SK-N-SH (cell line): ENCODE data around the gene HEPN1. TPM values are rescaled to one million over a fixed set of nuclear protein-coding genes. Genes with fewer than 3 reads are reported as not detected.

ENCODE experiments used
- CTCF ChIA-PET: fragments of 300-600, 350-600 bp; formaldehyde crosslinking; extraction: SDS; loops from one replicate; lab custom pipeline; 2021; lab: Yijun Ruan, JAX
- POLR2A ChIA-PET: fragments of 350-600 bp; sonication (Branson Sonifier 250); formaldehyde crosslinking; extraction: SDS; loops from one replicate; lab custom pipeline; 2020; ENCODE audit warnings: antibody characterized with exemption, inconsistent platforms; lab: Yijun Ruan, JAX
- DNase-seq: peaks from one replicate; pipeline ENCODE4 v3.0.0; 2012
- H2AFZ ChIP-seq: fragments of 200-600 bp; sonication (generic); 2 replicates; pipeline ENCODE4 v1.8.1; 2016; ENCODE audit warnings: antibody characterized with exemption, mild to moderate bottlenecking, low read depth
- H3F3A ChIP-seq: fragments of 200-600 bp; sonication (generic); replicated peaks from 2 replicates; pipeline ENCODE3; 2016; ENCODE audit warnings: antibody characterized with exemption, mild to moderate bottlenecking; ENCODE audit not compliant: insufficient read depth
- H3K27ac ChIP-seq, 2 experiments: fragments of 200-500 bp in 1 of 2; fragments of 200-600 bp in 1 of 2; sonication (Bioruptor generic) in 1 of 2; sonication (generic), shearing (Covaris generic) in 1 of 2; 2 replicates each; pipeline versions ENCODE4 v1.5.1 to v1.6.1; 2014 to 2016; ENCODE audit warnings: low read depth in 2 of 2, inconsistent platforms in 1 of 2, low read length in 1 of 2, mild to moderate bottlenecking in 1 of 2, mixed read lengths in 1 of 2
- H3K27me3 ChIP-seq: fragments of 200-600 bp; sonication (generic), shearing (Covaris generic); 2 replicates; pipeline ENCODE4 v1.6.1; 2016; ENCODE audit warnings: mixed run types; ENCODE audit not compliant: insufficient read depth
- H3K36me3 ChIP-seq, 2 experiments: fragments of 200-500 bp in 1 of 2; fragments of 200-600 bp in 1 of 2; sonication (Bioruptor generic) in 1 of 2; sonication (generic) in 1 of 2; replicated peaks in 1 of 2; 2 replicates each; pipeline versions ENCODE3 to v1.5.1; 2014 to 2016; ENCODE audit warnings: low read length in 1 of 2, mild to moderate bottlenecking in 1 of 2; ENCODE audit not compliant: insufficient read depth in 2 of 2, control insufficient read depth in 1 of 2
- H3K4me1 ChIP-seq, 2 experiments: fragments of 200-500 bp in 1 of 2; fragments of 200-600 bp in 1 of 2; sonication (Bioruptor generic) in 1 of 2; sonication (generic), shearing (Covaris generic) in 1 of 2; 2 replicates each; pipeline versions ENCODE4 v1.5.1 to v1.6.1; 2014 to 2016; ENCODE audit warnings: low read depth in 1 of 2, low read length in 1 of 2, mixed run types in 1 of 2; ENCODE audit not compliant: insufficient read depth in 2 of 2, control insufficient read depth in 1 of 2
- H3K4me2 ChIP-seq: fragments of 200-600 bp; sonication (generic), shearing (Covaris generic); 2 replicates; pipeline ENCODE4 v1.6.1; 2017; ENCODE audit warnings: mixed run types
- H3K4me3 ChIP-seq, 2 experiments: fragments of 200-500 bp in 1 of 2; fragments of 200-600 bp in 1 of 2; sonication (Bioruptor generic) in 1 of 2; sonication (generic), shearing (Covaris generic) in 1 of 2; 2 replicates each; pipeline versions ENCODE4 v1.5.1 to v1.8.1; 2014 to 2016; ENCODE audit warnings: low read depth in 2 of 2, inconsistent platforms in 1 of 2, low read length in 1 of 2, mild to moderate bottlenecking in 1 of 2, mixed read lengths in 1 of 2, moderate library complexity in 1 of 2
- H3K79me2 ChIP-seq: fragments of 200-600 bp; sonication (generic); 2 replicates; pipeline ENCODE4 v1.8.1; 2017; ENCODE audit warnings: mild to moderate bottlenecking; ENCODE audit not compliant: insufficient read depth
- H3K9ac ChIP-seq: fragments of 200-600 bp; sonication (generic); 2 replicates; pipeline ENCODE4 v1.6.1; 2017; ENCODE audit warnings: mixed run types
- H3K9me2 ChIP-seq: fragments of 200-600 bp; sonication (generic); 2 replicates; pipeline ENCODE4 v1.6.1; 2017; ENCODE audit warnings: mixed run types
- H3K9me3 ChIP-seq: fragments of 200-600 bp; sonication (generic); 2 replicates; pipeline ENCODE4 v1.6.1; 2017; ENCODE audit warnings: mixed run types, mild to moderate bottlenecking, moderate library complexity
- H4K20me1 ChIP-seq: fragments of 200-600 bp; sonication (generic); 2 replicates; pipeline ENCODE4 v1.6.1; 2017; ENCODE audit warnings: mild to moderate bottlenecking, mixed run types; ENCODE audit not compliant: insufficient read depth
- CHD2 ChIP-seq: fragments of 150-350 bp; IDR thresholded peaks from 2 replicates; pipeline ENCODE4 v1.6.1; 2018; ENCODE audit warnings: low read length; ENCODE audit not compliant: partially characterized antibody
- ELF1 ChIP-seq: IDR thresholded peaks from 2 replicates; pipeline ENCODE4 v1.4.0; 2012
- EZH2phosphoT487 ChIP-seq: fragments of 200-600 bp; sonication (generic); IDR thresholded peaks from 2 replicates; pipeline ENCODE4 v1.6.1; 2017; ENCODE audit warnings: low read depth, mixed run types, mild to moderate bottlenecking, antibody characterized with exemption, moderate library complexity, borderline replicate concordance
- FOSL2 ChIP-seq: IDR thresholded peaks from 2 replicates; pipeline ENCODE4 v1.4.0; 2012; ENCODE audit warnings: low read depth, mild to moderate bottlenecking, moderate library complexity, borderline replicate concordance
- GABPA ChIP-seq: IDR thresholded peaks from 2 replicates; pipeline ENCODE4 v1.4.0; 2012; ENCODE audit warnings: low read depth, mild to moderate bottlenecking
- GATA2 ChIP-seq: sonication (generic); formaldehyde crosslinking; IDR thresholded peaks from 2 replicates; pipeline ENCODE4 v1.5.0; 2020; ENCODE audit warnings: mild to moderate bottlenecking, missing genetic modification reagents
- IRF3 ChIP-seq: fragments of 150-350 bp; IDR thresholded peaks from 2 replicates; pipeline ENCODE4 v1.6.1; 2016; ENCODE audit warnings: mild to moderate bottlenecking, low read depth, low read length
- MEF2A ChIP-seq: IDR thresholded peaks from 2 replicates; pipeline ENCODE4 v1.4.0; 2012; ENCODE audit warnings: low read depth, borderline replicate concordance
- NFIC ChIP-seq: IDR thresholded peaks from 2 replicates; pipeline ENCODE4 v1.4.0; 2012; ENCODE audit warnings: borderline replicate concordance
- NRF1 ChIP-seq: IDR thresholded peaks from 2 replicates; pipeline ENCODE4 v1.6.1; 2012; ENCODE audit warnings: low read depth, mild to moderate bottlenecking, low read length
- RAD21 ChIP-seq: IDR thresholded peaks from 2 replicates; pipeline ENCODE4 v1.6.1; 2012; ENCODE audit warnings: mild to moderate bottlenecking, low read length
- REST ChIP-seq: IDR thresholded peaks from 2 replicates; pipeline ENCODE4 v1.6.1; 2012; ENCODE audit warnings: mild to moderate bottlenecking, low read depth, low read length, moderate library complexity
- SMC3 ChIP-seq: IDR thresholded peaks from 2 replicates; pipeline ENCODE4 v1.6.1; 2012; ENCODE audit warnings: low read depth, low read length, improper control_type of control experiment
- TAF1 ChIP-seq: IDR thresholded peaks from 2 replicates; pipeline ENCODE4 v1.6.1; 2012; ENCODE audit warnings: low read depth, mild to moderate bottlenecking, low read length, moderate library complexity, borderline replicate concordance
- TCF12 ChIP-seq: IDR thresholded peaks from 2 replicates; pipeline ENCODE4 v1.4.0; 2012
- TEAD4 ChIP-seq: IDR thresholded peaks from 2 replicates; pipeline ENCODE4 v1.4.0; 2012; ENCODE audit warnings: mild to moderate bottlenecking, borderline replicate concordance; ENCODE audit not compliant: insufficient read depth
- USF1 ChIP-seq: IDR thresholded peaks from 2 replicates; pipeline ENCODE4 v1.4.0; 2012; ENCODE audit warnings: low read depth, borderline replicate concordance
- USF2 ChIP-seq: fragments of 150-350 bp; IDR thresholded peaks from 2 replicates; pipeline ENCODE4 v1.6.1; 2017; ENCODE audit warnings: antibody characterized with exemption, low read length, low read depth, borderline replicate concordance
- WGBS: methylation state at CpG from one replicate; pipeline ENCODE4 v1.1.6; 2017; ENCODE audit warnings: low lambda C conversion rate; 5-methylcytosine and 5-hydroxymethylcytosine counted together
- polyA plus RNA-seq, 3 experiments: library from polyadenylated mRNA; depleted of rRNA; stranded (reverse); fragments of >200 nt; gene quantifications; 2 replicates each; pipeline ENCODE4 v1.2.3, GENCODE V29; 2012

The HEPN1 gene
- polyA plus RNA-seq, 1 of the 3 experiments (the other 2 are of a cell fraction), result not detected

- no peak overlapping the region for H3K4me3 ChIP-seq
- H3F3A ChIP-seq, result no peaks in the 10 kb centered on the region
- CTCF ChIA-PET, result no interaction called here
- no peaks in the 10 kb centered on the region for H3K9me2 ChIP-seq
- H3K9me3 ChIP-seq, result no peaks in the 10 kb centered on the region
- no peak overlapping the region for H3K27ac ChIP-seq
- no peak overlapping the region for H2AFZ ChIP-seq
- no peak overlapping the region for H3K4me2 ChIP-seq
- H4K20me1 ChIP-seq, result no peaks in the 10 kb centered on the region
- 84% methylated on average over 6 of the region's 11 CpGs for WGBS
- POLR2A ChIA-PET, result no interaction called here
- no peak overlapping the region for H3K9ac ChIP-seq
- peak; percentile 9 for DNase-seq
- peaks cover 0 to 5% of the 10 kb centered on the region in 2 experiments; a peak in 1 of 4 replicates for H3K4me1 ChIP-seq
- no peaks in the 10 kb centered on the region for H3K79me2 ChIP-seq
- H3K36me3 ChIP-seq, result no peaks in the 10 kb centered on the region
- no peak for TF ChIP-seq EZH2phosphoT487
- TF ChIP-seq SMC3, result no peak
- TF ChIP-seq GABPA, result no peak
- no peak for TF ChIP-seq NFIC
- TF ChIP-seq ELF1, result no peak
- TF ChIP-seq TCF12, result no peak
- no peak for TF ChIP-seq USF2
- no peak for TF ChIP-seq MEF2A
- TF ChIP-seq CHD2, result no peak
- no peak for TF ChIP-seq FOSL2
- no peak for TF ChIP-seq GATA2
- no peak for TF ChIP-seq TEAD4
- no peak for TF ChIP-seq RAD21
- no peak for TF ChIP-seq USF1
- TF ChIP-seq IRF3, result no peak
- TF ChIP-seq TAF1, result no peak
- TF ChIP-seq NRF1, result no peak
- no peak for TF ChIP-seq REST
- no peaks in the 10 kb centered on the region for H3K27me3 ChIP-seq
These were observed 32.6 kb upstream of the HEPN1 start for GRCh38 chr11:124886476-124886875.
